ENCODE results near the gene BLOC1S5. TPM values are rescaled to one million over a fixed set of nuclear protein-coding genes. Genes with fewer than 3 reads are reported as not detected.

The BLOC1S5 gene
- total and polyA plus RNA-seq, 9 of the 15 experiments (the other 6 are each of a cell fraction or from before 2014, with no cell fraction given): 8.5 to 41.0 (median 27.7) TPM

DNA sequence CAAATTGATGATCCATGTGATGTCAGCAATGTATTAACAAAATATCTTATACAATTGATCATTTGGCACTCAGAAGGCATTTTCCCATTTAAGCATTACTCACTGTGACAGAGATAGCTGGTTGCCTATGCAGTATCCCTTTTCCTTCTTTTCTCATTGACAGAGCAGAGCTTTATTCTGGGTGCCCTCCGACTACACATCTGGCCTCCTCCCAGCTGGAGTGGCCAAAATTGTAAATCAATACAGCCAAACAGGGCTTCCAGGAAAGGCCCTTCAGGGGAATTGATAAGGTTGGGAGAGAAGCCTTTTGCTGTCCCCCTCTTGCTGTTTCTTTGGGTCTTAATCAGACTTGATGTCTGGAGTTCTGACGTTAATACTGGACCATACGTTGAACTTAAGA is 9.6 kb upstream of the BLOC1S5 start:
- in situ Hi-C loops (cut with MboI): no loop called here
- Histone ChIP-seq H3K9me1 (ENCODE audit: control insufficient read depth, insufficient read depth, low read length) (no peaks in the 10 kb centered on the region), H3K27ac (ENCODE audit: extremely low read depth, low read depth, low read length) (no peak overlapping the region), H3K9ac (ENCODE audit: insufficient read depth in 1 of 2, low read depth in 2 of 2, low read length in 2 of 2) (no peak overlapping the region), H3K79me2 (ENCODE audit: control insufficient read depth, insufficient read depth, low read length) (no peaks in the 10 kb centered on the region), H3K9me3 (replicated peaks; ENCODE audit: control insufficient read depth, insufficient read depth, low read depth, low read length) (no peaks in the 10 kb centered on the region), H2AFZ (ENCODE audit: low read depth, low read length) (no peak overlapping the region), H3K4me1 (replicated peaks in 1 of 2; ENCODE audit: control insufficient read depth in 2 of 2, insufficient read depth in 2 of 2, low read length in 2 of 2) (no peaks in the 10 kb centered on the region), H4K20me1 (replicated peaks; ENCODE audit: control insufficient read depth, insufficient read depth, low read length) (no peaks in the 10 kb centered on the region), H3K4me2 (ENCODE audit: insufficient read depth, low read length) (no peak overlapping the region), H3K4me3 (no peak overlapping the region), H3K36me3 (ENCODE audit: control insufficient read depth, insufficient read depth, low read length) (peaks cover 8% of the 10 kb centered on the region; the same call in 2 of the 3 replicates), H3K27me3 (ENCODE audit: control insufficient read depth in 2 of 2, insufficient read depth in 2 of 2, low read length in 2 of 2) (peaks cover 0 to 4% of the 10 kb centered on the region in 2 experiments; a peak in 1 of 5 replicates)
- WGBS (ENCODE audit: insufficient coverage, low coverage, missing lambda C conversion rate): 67% methylated on average over 3 of the region's 3 CpGs
- BruUV-seq (replicated peaks): no TSS peak
- ChIA-PET CTCF (ENCODE audit: low intra/inter-chr PET ratio) (no interaction called here), POLR2A (interaction anchor here (0.6 to 1.0 kb wide), 2 partner anchors 14 to 891 kb away, joined by 3 read pairs; no protein-coding TSS in a partner anchor)
- DNase-seq (ENCODE audit: extremely low read depth in 1 of 4, low spot score in 3 of 4) (no peak), FAIRE-seq (no peak), ATAC-seq (no peak)
- intact Hi-C loops (cut with micrococcal nuclease): no loop called here
- no peak for TF ChIP-seq SAP30 (IDR thresholded peaks at IDR 0.05; ENCODE audit: borderline replicate concordance, insufficient read depth, low read depth, low read length, poor library complexity, severe bottlenecking)
- no peak for TF ChIP-seq FOS (IDR thresholded peaks at IDR 0.05; ENCODE audit: extremely low read depth, insufficient read length)
- no peak for TF ChIP-seq NUFIP1 (IDR thresholded peaks at IDR 0.05; ENCODE audit: partially characterized antibody)
- no peak for TF ChIP-seq ZNF197 (CRISPR knock-in tag; IDR thresholded peaks at IDR 0.05; ENCODE audit: low read depth)
- no peak for TF ChIP-seq ZBED1 (IDR thresholded peaks at IDR 0.05)
- TF ChIP-seq SREBF2 (CRISPR knock-in tag; IDR thresholded peaks at IDR 0.05): no peak
- no peak for TF ChIP-seq ZNF354B (CRISPR knock-in tag; IDR thresholded peaks at IDR 0.05)
- TF ChIP-seq MEIS2 (IDR thresholded peaks at IDR 0.05; ENCODE audit: partially characterized antibody): no peak
- TF ChIP-seq CHD2 (IDR thresholded peaks at IDR 0.05; ENCODE audit: low read depth, low read length): no peak
- TF ChIP-seq LARP7 (IDR thresholded peaks at IDR 0.05): no peak
- no peak for TF ChIP-seq ARNT (IDR thresholded peaks at IDR 0.05)
- TF ChIP-seq ZKSCAN1 (IDR thresholded peaks at IDR 0.05; ENCODE audit: low read depth, low read length): no peak
- TF ChIP-seq MTA1 (IDR thresholded peaks at IDR 0.05; ENCODE audit: borderline replicate concordance): no peak
- TF ChIP-seq KLF16 (IDR thresholded peaks at IDR 0.05): no peak
